ENCODE data around the gene AP2A1.

DNA sequence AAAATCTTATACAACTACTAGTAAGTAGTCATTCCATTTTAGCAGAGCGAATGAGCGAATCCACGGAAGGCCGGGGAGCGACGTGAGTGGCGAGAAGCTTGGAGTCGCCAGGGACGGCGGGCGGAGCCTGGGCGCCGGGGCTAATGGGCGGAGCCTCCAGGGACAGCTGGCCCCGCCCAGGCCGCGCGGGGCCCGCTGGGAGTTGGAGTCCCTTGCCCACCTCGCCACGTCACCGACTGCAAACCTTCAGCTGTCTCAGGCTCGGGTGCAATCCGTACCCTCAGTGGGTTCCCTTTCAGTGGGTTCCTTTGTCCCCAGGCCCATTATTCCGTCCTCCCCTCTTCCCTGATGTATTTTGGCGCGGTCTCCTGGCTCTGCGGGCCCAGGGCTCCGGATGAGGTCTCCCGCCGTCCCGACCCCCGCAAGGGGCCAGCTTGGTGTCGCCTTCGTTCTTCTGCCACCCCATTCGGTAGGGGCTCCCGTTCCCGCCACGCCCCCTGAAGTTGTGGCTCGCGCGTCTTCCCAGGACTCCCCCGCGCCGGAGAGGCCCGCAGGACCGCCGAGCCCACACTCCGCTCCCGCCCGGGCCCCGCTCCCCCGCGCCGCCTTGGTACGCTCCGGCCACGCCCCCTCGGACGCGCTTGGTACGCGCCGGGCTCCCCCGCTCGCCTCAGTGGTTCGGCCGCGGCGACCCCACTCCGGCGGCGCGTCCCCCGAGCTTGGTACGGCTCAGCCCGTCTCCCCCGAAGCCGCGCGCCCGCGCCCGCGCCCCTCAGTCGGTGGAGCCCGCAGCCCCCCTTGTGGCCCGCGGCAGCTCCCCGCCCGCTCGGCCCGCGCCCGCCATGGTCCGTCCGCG lies 83.9 kb downstream of the AP2A1 start, which contains the start of gene PTOV1:
- TF ChIP-seq, protein P1, sequence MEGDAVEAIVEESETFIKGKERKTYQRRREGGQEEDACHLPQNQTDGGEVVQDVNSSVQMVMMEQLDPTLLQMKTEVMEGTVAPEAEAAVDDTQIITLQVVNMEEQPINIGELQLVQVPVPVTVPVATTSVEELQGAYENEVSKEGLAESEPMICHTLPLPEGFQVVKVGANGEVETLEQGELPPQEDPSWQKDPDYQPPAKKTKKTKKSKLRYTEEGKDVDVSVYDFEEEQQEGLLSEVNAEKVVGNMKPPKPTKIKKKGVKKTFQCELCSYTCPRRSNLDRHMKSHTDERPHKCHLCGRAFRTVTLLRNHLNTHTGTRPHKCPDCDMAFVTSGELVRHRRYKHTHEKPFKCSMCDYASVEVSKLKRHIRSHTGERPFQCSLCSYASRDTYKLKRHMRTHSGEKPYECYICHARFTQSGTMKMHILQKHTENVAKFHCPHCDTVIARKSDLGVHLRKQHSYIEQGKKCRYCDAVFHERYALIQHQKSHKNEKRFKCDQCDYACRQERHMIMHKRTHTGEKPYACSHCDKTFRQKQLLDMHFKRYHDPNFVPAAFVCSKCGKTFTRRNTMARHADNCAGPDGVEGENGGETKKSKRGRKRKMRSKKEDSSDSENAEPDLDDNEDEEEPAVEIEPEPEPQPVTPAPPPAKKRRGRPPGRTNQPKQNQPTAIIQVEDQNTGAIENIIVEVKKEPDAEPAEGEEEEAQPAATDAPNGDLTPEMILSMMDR (IDR thresholded peaks at IDR 0.05), result peak in 2 of 6 experiments; percentile 5 to 14
- peak in 3 of 4 donors; percentile 48 to 91 (median 61) for TF ChIP-seq POLR2A (IDR thresholded peaks at IDR 0.05)
